Measurements from ENCODE around the gene EBP. TPM values are rescaled to one million over a fixed set of nuclear protein-coding genes. Genes with fewer than 3 reads are reported as not detected.

Gene EBP
- total RNA-seq, 1 experiment from 2014 or later, result 61.7 TPM

DNA sequence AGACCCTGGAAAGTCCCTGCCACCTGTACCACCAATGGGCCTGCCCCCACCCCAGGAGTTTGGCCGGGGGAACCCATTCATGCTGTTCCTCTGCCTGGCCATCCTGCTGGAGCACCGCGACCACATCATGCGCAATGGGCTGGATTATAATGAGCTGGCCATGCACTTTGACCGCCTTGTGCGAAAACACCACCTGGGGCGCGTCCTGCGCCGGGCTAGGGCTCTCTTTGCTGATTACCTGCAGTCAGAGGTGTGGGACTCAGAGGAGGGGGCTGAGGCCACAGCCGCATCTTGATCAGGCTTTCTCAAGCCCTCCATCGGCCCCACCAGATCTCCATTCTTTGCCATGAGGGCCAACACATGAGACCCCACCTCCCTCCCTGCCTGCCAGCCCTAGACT, 39.1 kb downstream of the EBP start:
- no peaks in the 10 kb centered on the region for H3K36me3 ChIP-seq
- no peaks in the 10 kb centered on the region for H3K27me3 ChIP-seq
- no peaks in the 10 kb centered on the region for H3K4me1 ChIP-seq
- no peak overlapping the region for H3K4me3 ChIP-seq
- no peak overlapping the region for H3K27ac ChIP-seq
- H3K9me3 ChIP-seq (replicated peaks), result no peaks in the 10 kb centered on the region
- no peak for DNase-seq

DNA sequence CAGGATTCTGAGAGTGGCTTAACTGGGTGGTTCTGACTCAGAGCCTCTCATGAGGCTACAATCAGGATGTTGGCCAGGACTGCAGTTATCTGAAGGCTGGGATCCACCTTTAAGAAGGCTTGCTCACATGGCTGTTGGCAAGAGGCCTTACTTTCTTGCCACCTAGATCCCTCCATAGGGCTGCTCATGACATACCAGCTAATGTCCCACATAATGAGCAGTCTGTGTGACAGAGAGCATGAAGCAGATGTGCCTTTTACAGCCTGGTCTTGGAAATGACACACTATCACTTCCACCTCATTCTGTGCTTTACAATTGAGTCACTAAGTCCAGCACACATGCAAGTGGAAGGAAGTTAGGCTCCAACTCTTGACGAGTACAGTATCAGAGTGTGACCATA, 48.4 kb downstream of the EBP start:
- Histone ChIP-seq H3K27ac (no peak overlapping the region), H3K9me3 (replicated peaks) (no peaks in the 10 kb centered on the region), H3K4me3 (no peak overlapping the region), H3K27me3 (no peaks in the 10 kb centered on the region), H3K36me3 (peaks cover 6% of the 10 kb centered on the region), H3K4me1 (no peaks in the 10 kb centered on the region)
- no peak for DNase-seq

DNA sequence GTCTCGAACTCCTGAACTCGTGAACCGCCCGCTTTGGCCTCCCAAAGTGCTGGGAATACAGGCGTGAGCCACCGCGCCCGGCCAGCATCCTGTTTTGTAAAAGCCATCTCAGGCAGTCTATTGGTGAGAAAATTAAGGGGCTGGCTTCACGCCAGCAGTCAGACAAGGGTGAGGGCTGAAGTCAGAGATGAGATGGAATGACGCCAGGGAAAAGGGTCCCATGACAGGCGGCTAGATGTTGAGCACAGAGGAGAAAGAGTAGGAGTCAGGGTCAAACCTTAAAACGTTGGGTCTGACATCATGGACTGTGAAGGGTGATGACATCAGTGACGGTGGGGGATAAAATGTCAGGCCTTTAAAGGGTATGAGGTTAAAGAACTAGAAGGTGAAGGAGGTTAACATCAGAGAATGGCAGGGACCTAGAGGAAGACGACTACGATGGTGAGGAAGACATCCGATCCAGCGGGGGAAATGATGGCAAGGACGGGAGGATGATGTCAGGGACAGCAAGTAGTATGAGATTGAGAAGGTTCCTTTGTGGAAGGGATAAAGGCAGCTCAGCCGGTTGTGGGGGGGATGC, 52.2 kb downstream of the EBP start:
- Histone ChIP-seq H3K27me3 (no peaks in the 10 kb centered on the region), H3K27ac (peak overlapping the region; percentile 100), H3K36me3 (peaks cover 43% of the 10 kb centered on the region), H3K4me1 (peaks cover 6% of the 10 kb centered on the region), H3K4me3 (peak overlapping the region; percentile 99), H3K9me3 (replicated peaks) (no peaks in the 10 kb centered on the region)
- DNase-seq, result peak; percentile 68 to 77

DNA sequence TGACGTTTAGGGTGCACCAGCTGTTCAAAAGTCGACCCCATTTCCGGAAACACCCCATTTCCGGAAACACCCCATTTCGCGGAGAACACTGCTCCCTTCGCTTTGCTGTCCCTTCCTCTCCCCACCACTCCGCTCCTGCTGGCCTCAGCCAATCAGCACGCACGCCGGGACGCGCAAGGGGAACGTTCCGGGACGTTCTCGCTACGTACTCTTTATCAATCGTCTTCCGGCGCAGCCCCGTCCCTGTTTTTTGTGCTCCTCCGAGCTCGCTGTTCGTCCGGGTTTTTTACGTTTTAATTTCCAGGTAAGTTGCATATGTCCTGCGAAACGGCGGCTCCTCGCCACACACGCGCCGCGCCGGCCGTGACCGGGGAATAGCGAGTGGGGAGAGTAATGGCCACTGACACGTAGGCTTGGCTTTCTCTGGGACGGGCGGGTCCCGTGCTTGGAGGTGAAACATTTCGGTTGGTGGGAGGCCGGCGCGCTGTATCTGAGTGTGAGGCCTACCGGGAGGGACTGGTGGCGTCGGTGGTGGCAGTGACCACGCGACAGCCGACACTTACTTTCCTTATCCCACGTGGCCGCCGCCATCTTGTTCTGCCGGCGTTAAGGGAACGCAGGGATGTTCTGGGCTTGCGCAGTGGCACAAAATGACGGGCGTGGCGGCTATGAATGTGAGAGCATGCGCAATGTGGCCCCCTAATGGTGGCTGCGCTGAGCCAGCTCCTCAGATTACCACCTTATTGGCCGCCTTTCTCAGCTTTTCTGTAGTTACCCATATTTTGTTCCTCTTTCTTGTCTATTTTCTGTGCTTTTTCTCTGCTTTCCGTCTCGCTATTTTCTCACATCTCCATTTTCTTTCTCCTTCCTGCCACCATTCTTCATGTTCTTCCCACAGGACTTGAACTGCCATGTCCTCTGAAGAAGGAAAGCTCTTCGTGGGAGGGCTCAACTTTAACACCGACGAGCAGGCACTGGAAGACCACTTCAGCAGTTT, 53.0 kb downstream of the EBP start, which contains the start of gene RBM3:
Gene RBM3 (plus strand): TSS at position 215 of the 997 bp plus-strand sequence. CDS start 697 bp downstream, at position 912.
- Histone ChIP-seq H3K4me3 (peak within 1 kb of the TSS; percentile 99), H3K27me3 (no peaks in the 10 kb centered on the region), H3K36me3 (peaks cover 45% of the 10 kb centered on the region), H3K9me3 (replicated peaks) (no peaks in the 10 kb centered on the region), H3K27ac (peak within 1 kb of the TSS; percentile 100), H3K4me1 (peaks cover 14% of the 10 kb centered on the region)
- peak; percentile 91 to 92 for DNase-seq

DNA sequence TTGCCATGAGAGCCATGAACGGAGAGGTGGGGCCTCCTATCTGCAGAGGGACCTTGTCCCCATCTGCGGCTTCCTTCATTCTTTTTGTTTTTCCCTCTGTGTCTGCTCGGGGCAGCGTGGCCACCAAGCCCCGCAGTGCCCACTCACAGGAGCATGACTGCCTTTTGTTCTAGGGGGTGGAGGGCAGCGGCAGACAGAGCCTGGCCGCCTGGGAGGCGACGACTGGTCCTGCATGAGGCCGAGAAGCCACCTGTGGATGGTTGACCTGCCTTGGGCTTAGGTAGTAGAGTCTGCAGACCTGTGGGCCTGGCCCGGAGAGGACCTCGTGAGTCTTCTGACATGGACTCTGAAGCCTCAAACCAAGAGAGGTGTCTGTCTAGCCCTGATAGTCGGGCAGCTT, 54.0 kb downstream of the EBP start:
- H3K27ac ChIP-seq, result no peak overlapping the region; the same call in 1 of the 2 replicates
- peak overlapping the region; percentile 99 for H3K4me3 ChIP-seq
- H3K27me3 ChIP-seq, result no peaks in the 10 kb centered on the region
- peaks cover 14% of the 10 kb centered on the region for H3K4me1 ChIP-seq
- H3K36me3 ChIP-seq, result peaks cover 49% of the 10 kb centered on the region
- no peak for DNase-seq
- H3K9me3 ChIP-seq (replicated peaks), result no peaks in the 10 kb centered on the region

DNA sequence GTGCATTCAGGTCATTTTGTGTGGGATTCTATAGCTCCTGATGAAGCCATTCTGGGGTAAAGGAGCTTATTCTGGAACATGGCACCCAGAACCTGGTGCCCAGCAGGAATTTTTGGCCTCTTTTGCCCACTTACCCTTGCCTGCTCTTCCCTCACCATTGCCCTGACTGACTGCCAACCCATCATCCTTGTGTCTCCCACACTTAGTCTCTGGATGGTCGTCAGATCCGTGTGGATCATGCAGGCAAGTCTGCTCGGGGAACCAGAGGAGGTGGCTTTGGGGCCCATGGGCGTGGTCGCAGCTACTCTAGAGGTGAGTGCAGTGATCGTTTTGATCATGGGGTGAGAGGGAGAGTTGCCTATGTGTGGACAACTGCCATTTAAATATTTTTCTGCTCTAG, 54.5 kb downstream of the EBP start:
- Histone ChIP-seq H3K36me3 (peaks cover 49% of the 10 kb centered on the region), H3K27me3 (no peaks in the 10 kb centered on the region), H3K9me3 (replicated peaks) (no peaks in the 10 kb centered on the region), H3K4me3 (peak overlapping the region; percentile 99), H3K27ac (no peak overlapping the region), H3K4me1 (peaks cover 14% of the 10 kb centered on the region)
- no peak for DNase-seq

Other genes starting within 250 kb of the EBP start
- gene SSX3, start 165.1 kb upstream of the EBP start, total RNA-seq (2014; rRNA removed; shearing (Covaris generic)), result not detected in 2 replicates
- gene SSX4, start 138.3 kb upstream of the EBP start, total RNA-seq (2014; rRNA removed; shearing (Covaris generic)), result not detected in 2 replicates
- gene SSX4B, start 109.8 kb upstream of the EBP start, total RNA-seq (2014; rRNA removed; shearing (Covaris generic)), result not detected in 2 replicates
- gene SLC38A5, start 51.5 kb upstream of the EBP start, total RNA-seq (2014; rRNA removed; shearing (Covaris generic)), result 13.8 and 15.4 TPM in 2 replicates
- gene FTSJ1, start 45.6 kb upstream of the EBP start, total RNA-seq (2014; rRNA removed; shearing (Covaris generic)), result 28.0 and 29.4 TPM in 2 replicates
- gene PORCN, start 12.8 kb upstream of the EBP start, total RNA-seq (2014; rRNA removed; shearing (Covaris generic)), result 6.2 and 9.8 TPM in 2 replicates
- gene TBC1D25, start 17.9 kb downstream of the EBP start, total RNA-seq (2014; rRNA removed; shearing (Covaris generic)), result 4.3 and 4.6 TPM in 2 replicates
- 117 and 135 TPM in 2 replicates for gene RBM3, start 52.7 kb downstream of the EBP start, total RNA-seq (2014; rRNA removed; shearing (Covaris generic))
- 19.9 and 23.6 TPM in 2 replicates for gene WDR13, start 75.7 kb downstream of the EBP start, total RNA-seq (2014; rRNA removed; shearing (Covaris generic))
- not detected in 2 replicates for gene WAS, start 162.0 kb downstream of the EBP start, total RNA-seq (2014; rRNA removed; shearing (Covaris generic))
- gene SUV39H1, start 174.9 kb downstream of the EBP start, total RNA-seq (2014; rRNA removed; shearing (Covaris generic)), result 10.2 and 10.5 TPM in 2 replicates
- gene GLOD5, start 239.9 kb downstream of the EBP start, total RNA-seq (2014; rRNA removed; shearing (Covaris generic)), result not detected in 2 replicates